K562 (cell line): ENCODE data around the gene TCF23. TPM values are rescaled to one million over a fixed set of nuclear protein-coding genes. Genes with fewer than 3 reads are reported as not detected.

ENCODE experiments used
- BMI1 ChIP-seq: fragments of 150-350 bp; IDR thresholded peaks from 2 replicates; pipeline ENCODE4 v1.6.1; 2014; ENCODE audit warnings: low read length
- CBX2 ChIP-seq: fragments of 200-600 bp; sonication (generic); IDR thresholded peaks from one replicate; pipeline ENCODE4 v1.6.1; 2012; ENCODE audit warnings: mild to moderate bottlenecking, low read length, inconsistent platforms; ENCODE audit not compliant: insufficient read depth, poor library complexity, severe bottlenecking
- CREBBP ChIP-seq: IDR thresholded peaks from one replicate; pipeline ENCODE4 v1.6.1; 2012; ENCODE audit warnings: low read depth, mild to moderate bottlenecking, control low read depth, inconsistent platforms, low read length
- MXI1 ChIP-seq: IDR thresholded peaks from 2 replicates; pipeline ENCODE4 v1.6.1; 2011; ENCODE audit warnings: low read depth, mild to moderate bottlenecking, improper control_type of control experiment, low read length
- NR3C1 ChIP-seq: sonication (generic); formaldehyde crosslinking; IDR thresholded peaks from 2 replicates; pipeline ENCODE4 v1.8.1; 2022; ENCODE audit warnings: missing genetic modification reagents
- SMAD4 ChIP-seq: fragments of 250-450 bp; sonication (Bioruptor Pico); conservative IDR thresholded peaks from 2 replicates; pipeline ENCODE4 v1.8.0; 2021; ENCODE audit warnings: inconsistent platforms, mild to moderate bottlenecking, moderate library complexity
- YY1 ChIP-seq, 3 experiments: IDR thresholded peaks; 2 replicates each; pipeline ENCODE4 v1.6.1; 2011; ENCODE audit warnings: low read length in 2 of 3, mild to moderate bottlenecking in 2 of 3, moderate library complexity in 2 of 3, borderline replicate concordance in 1 of 3, control low read depth in 1 of 3, low read depth in 1 of 3; ENCODE audit not compliant: insufficient read depth in 3 of 3, insufficient replicate concordance in 2 of 3, control insufficient read depth in 1 of 3, insufficient read length in 1 of 3; ENCODE audit errors: extremely low read depth in 1 of 3
- ZNF384 ChIP-seq: IDR thresholded peaks from 2 replicates; pipeline ENCODE4 v1.6.1; 2012; ENCODE audit warnings: low read depth, low read length, improper control_type of control experiment
- polyA plus RNA-seq, 8 experiments: library from polyadenylated mRNA; depleted of rRNA in 4 of 8; stranded (reverse) in 5 of 8; unstranded in 3 of 8; fragments of >200 nt; fragmentation: Nextera tagmentation in 2 of 8; fragmentation: Illumina TruSeq in 1 of 8; extraction: Ambion mirVana in 2 of 8; extraction: Trizol in 1 of 8; gene quantifications; 2 replicates each; pipeline versions ENCODE4 v1.2.1 to v1.2.3, GENCODE V29; 2011 to 2014; ENCODE audit warnings: inconsistent platforms in 1 of 8, missing spikeins in 1 of 8
- total RNA-seq, 7 experiments: library from RNA; depleted of rRNA in 6 of 7; stranded (reverse); fragments of >200 nt in 6 of 7; fragmentation: Illumina TruSeq in 2 of 7; extraction: Trizol in 2 of 7; gene quantifications; 2 replicates each; pipeline versions ENCODE4 v1.2.1 to v1.2.3, GENCODE V29; 2011 to 2021; ENCODE audit warnings: low replicate concordance in 1 of 7
- TF ChIP-seq, protein P1 (sequence below): fragments of 250-450 bp; sonication (Bioruptor Pico); IDR thresholded peaks from 2 replicates; pipeline ENCODE4 v1.5.0; 2021; ENCODE audit warnings: mild to moderate bottlenecking, moderate library complexity
- TF ChIP-seq, protein P2 (sequence below): fragments of 450-650 bp; IDR thresholded peaks from 2 replicates; pipeline ENCODE4 v1.6.1; 2016; ENCODE audit warnings: low read depth
- TF ChIP-seq, protein P3 (sequence below): fragments of 450-650 bp; IDR thresholded peaks from 2 replicates; pipeline ENCODE4 v1.6.1; 2016

The TCF23 gene
- total and polyA plus RNA-seq, 9 of the 15 experiments (the other 6 are each of a cell fraction or from before 2014, with no cell fraction given), result 0.07 TPM; not detected in 8

DNA sequence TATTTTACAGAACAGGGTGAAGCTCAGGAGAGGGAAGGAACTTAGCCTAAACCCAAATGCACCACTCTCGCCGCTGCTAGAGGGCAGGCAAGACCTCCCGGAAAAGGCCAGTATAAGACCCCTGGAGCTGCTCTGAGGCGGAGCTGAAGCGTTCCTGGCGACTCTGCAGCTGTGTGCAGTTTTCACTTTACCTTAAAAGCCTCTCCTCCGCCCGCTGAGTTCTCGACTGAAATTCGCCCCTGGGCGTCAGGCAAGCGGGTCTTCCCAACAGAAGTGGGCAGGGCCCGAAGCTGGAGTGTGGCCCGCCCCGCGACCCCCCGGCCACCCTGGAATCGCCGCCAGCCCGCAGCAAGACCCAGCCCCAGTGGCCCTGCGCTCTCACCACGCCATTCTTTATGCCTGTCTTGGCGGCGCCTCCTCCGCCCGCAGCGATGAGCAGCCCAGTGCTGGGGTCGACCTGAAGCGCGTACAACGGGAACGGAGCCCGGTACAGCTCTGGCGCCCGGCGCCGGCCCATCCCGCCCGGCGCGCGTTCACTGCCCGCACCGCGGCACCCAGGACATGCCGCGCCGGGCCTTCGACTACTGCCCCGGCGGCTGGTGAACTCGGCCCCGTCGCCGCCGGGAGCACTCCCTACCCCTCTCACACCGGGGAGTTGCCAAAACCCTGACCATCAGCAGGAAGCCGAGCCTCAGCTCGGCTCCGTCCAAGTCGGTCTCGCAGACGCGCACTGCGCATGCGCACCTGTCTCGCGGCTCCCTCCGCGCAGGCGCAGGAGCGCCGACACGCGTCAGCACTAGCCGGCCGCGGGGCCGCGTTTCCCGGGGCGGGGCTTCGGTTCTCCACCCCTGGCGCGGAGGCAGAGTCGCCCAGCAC is 14.7 kb upstream of the TCF23 start, which contains the start of gene PREB (continued):
- TF ChIP-seq, protein P1, sequence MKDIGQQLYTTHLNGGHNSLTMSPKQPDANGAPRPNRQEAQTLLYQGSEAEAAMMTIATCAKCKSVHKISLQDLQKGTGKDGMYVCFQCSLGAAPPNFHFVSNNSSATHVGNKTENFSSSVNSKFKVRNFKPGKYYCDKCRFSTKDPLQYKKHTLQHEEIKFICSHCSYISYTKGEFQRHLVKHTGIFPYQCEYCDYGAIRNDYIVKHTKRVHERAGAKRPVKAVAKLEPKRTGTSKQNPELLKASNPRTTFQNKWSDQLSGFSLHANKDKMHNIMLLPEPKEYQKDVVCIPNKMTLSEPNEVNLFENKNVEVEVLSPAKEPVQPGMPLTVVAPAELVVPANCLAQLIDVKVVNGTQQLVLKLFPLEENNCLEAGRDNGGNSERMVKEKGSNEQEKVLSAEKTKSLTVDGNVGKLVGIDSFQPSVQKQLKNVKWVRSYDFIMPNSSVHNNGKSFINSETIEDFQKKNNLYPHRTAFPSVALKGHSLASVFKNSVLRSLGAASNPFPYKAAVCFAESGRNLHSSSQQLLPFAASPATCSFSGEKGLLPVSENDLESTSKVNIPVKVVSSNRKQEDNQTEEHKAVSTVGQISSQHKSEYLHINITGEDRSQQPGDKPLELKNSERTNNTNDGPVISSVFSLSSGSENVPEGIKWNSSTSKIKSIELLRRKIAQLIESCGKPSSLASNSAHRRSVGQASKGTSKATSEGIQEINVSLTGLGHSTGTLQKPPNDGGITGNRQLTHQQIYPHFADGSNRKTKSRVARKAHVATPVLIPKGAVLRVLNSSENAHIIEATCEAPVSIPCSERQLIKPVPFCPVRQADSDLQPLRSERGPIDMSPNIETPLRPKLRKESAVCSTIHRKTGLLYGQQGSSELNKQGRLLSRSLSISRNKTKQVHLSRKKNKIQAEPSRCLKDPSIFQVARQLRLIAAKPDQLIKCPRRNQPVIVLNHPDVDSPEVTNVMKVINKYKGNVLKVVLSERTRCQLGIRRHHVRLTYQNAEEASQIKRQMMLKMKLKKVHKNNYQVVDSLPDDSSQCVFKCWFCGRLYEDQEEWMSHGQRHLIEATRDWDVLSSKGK (CRISPR knock-in tag), result no peak
- TF ChIP-seq NR3C1 (CRISPR knock-in tag), result no peak
- no peak for TF ChIP-seq ZNF384
- no peak for TF ChIP-seq MXI1
- no peak for TF ChIP-seq CREBBP
- TF ChIP-seq SMAD4 (CRISPR knock-in tag), result no peak
- TF ChIP-seq CBX2, result no peak
- no peak for TF ChIP-seq BMI1
- TF ChIP-seq, protein P2, sequence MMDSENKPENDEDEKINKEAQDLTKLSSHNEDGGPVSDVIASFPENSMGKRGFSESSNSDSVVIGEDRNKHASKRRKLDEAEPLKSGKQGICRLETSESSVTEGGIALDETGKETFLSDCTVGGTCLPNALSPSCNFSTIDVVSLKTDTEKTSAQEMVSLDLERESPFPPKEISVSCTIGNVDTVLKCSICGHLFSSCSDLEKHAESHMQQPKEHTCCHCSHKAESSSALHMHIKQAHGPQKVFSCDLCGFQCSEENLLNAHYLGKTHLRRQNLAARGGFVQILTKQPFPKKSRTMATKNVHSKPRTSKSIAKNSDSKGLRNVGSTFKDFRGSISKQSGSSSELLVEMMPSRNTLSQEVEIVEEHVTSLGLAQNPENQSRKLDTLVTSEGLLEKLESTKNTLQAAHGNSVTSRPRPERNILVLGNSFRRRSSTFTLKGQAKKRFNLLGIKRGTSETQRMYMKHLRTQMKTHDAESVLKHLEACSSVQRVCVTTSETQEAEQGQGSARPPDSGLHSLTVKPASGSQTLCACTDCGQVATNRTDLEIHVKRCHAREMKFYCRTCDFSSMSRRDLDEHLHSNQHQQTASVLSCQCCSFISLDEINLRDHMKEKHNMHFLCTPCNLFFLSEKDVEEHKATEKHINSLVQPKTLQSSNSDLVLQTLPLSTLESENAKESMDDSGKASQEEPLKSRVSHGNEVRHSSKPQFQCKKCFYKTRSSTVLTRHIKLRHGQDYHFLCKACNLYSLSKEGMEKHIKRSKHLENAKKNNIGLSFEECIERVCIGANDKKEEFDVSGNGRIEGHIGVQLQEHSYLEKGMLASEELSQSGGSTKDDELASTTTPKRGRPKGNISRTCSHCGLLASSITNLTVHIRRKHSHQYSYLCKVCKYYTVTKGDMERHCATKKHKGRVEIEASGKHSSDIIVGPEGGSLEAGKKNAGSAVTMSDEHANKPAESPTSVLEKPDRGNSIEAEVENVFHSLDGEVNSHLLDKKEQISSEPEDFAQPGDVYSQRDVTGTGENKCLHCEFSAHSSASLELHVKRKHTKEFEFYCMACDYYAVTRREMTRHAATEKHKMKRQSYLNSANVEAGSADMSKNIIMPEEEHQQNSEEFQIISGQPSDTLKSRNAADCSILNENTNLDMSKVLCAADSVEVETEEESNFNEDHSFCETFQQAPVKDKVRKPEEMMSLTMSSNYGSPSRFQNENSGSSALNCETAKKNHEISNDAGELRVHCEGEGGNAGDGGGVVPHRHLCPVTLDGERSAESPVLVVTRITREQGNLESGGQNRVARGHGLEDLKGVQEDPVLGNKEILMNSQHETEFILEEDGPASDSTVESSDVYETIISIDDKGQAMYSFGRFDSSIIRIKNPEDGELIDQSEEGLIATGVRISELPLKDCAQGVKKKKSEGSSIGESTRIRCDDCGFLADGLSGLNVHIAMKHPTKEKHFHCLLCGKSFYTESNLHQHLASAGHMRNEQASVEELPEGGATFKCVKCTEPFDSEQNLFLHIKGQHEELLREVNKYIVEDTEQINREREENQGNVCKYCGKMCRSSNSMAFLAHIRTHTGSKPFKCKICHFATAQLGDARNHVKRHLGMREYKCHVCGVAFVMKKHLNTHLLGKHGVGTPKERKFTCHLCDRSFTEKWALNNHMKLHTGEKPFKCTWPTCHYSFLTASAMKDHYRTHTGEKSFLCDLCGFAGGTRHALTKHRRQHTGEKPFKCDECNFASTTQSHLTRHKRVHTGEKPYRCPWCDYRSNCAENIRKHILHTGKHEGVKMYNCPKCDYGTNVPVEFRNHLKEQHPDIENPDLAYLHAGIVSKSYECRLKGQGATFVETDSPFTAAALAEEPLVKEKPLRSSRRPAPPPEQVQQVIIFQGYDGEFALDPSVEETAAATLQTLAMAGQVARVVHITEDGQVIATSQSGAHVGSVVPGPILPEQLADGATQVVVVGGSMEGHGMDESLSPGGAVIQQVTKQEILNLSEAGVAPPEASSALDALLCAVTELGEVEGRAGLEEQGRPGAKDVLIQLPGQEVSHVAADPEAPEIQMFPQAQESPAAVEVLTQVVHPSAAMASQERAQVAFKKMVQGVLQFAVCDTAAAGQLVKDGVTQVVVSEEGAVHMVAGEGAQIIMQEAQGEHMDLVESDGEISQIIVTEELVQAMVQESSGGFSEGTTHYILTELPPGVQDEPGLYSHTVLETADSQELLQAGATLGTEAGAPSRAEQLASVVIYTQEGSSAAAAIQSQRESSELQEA, result no peak
- TF ChIP-seq YY1 (IDR thresholded peaks at IDR 0.05; ENCODE audit: borderline replicate concordance in 1 of 3, control insufficient read depth in 1 of 3, extremely low read depth in 1 of 3, insufficient read depth in 3 of 3, insufficient read length in 1 of 3, insufficient replicate concordance in 2 of 3, low read depth in 1 of 3, low read length in 2 of 3), result peak in 1 of 3 experiments; percentile 99
- TF ChIP-seq, protein P3, sequence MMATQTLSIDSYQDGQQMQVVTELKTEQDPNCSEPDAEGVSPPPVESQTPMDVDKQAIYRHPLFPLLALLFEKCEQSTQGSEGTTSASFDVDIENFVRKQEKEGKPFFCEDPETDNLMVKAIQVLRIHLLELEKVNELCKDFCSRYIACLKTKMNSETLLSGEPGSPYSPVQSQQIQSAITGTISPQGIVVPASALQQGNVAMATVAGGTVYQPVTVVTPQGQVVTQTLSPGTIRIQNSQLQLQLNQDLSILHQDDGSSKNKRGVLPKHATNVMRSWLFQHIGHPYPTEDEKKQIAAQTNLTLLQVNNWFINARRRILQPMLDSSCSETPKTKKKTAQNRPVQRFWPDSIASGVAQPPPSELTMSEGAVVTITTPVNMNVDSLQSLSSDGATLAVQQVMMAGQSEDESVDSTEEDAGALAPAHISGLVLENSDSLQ, result no peak
